GM18520 (cell line): ENCODE data around the gene PPP1R1C.

Source experiments
- ATAC-seq: cut with Tn5 transposase; IDR thresholded peaks from one replicate; pipeline ENCODE4 v1.9.1; 2021; ENCODE audit not compliant: unreplicated experiment

PPP1R1C gene

GRCh38 chr2:182103526-182103925, 117.9 kb downstream of the PPP1R1C start:
- ATAC-seq = no peak

- no peak for ATAC-seq
These were observed 124.7 kb downstream of the PPP1R1C start for GRCh38 chr2:182110347-182110746.

DNA sequence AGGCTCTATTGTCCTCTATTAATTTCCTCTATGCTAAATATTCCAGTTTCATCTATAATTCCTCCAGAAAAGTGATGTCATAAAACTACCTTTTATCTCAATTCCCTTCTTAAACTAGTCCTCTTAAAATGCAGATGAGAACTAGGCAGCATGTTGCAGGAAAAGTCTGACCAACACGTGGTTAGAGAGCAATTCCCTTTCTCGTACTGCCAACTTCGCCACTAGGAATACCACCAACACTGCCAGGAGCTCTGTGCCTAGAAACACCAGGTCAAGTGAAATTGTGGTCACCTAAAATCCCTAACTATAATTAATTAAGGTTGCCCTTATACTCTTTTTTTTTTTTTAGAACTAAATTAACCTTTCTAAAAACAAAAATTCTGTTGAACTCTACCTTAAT, 127.7 kb downstream of the PPP1R1C start:
- ATAC-seq = no peak

DNA sequence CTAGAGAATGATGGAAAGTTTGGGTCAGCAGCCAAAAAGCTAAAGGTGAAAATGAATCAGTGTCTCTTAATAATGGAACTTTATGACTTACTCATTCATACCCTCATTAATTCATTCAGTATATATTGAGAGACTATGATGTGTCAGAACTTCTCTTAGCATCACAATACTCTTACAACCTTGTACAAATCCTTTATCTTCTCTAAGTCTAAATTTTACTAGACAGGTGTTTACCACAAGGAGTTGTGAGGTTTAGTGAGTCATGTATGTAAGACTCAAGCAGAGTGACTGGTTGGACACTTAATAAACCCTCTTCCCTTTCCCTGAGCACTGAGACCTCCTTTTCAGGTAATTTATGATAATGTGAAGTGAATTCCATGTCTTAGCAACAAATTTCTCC, 129.6 kb downstream of the PPP1R1C start:
- ATAC-seq = no peak

- ATAC-seq = no peak
These were observed 131.1 kb downstream of the PPP1R1C start for GRCh38 chr2:182116774-182117173.

GRCh38 chr2:182117196-182117595, 131.5 kb downstream of the PPP1R1C start:
- no peak for ATAC-seq

GRCh38 chr2:182128821-182129707, 143.4 kb downstream of the PPP1R1C start:
- ATAC-seq = no peak

GRCh38 chr2:182132605-182133004, 147.0 kb downstream of the PPP1R1C start:
- ATAC-seq = no peak

GRCh38 chr2:182133195-182133891, 147.7 kb downstream of the PPP1R1C start:
- ATAC-seq = no peak

DNA sequence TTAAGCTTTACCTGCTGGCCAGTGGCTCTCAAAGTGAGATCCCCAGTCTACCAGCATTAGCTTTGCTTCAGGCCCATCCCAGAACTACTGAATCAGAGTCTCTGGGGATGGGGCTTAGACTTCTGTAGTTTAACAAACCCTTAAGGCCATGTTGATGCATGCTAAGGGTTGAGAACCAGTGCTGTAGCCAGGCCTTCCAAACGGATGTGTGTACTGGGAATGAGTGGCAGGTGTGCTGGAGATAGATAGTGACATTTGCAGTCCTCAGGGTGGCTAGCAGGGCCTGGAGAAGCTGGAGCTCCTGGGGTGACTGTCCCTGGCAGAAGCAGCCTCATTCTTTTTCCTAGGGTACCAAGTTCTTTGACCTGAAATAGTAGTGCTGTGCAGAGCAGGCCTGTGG, 148.5 kb downstream of the PPP1R1C start:
- ATAC-seq = no peak

GRCh38 chr2:182142062-182142461, 156.4 kb downstream of the PPP1R1C start:
- ATAC-seq = no peak

- ATAC-seq = no peak
These were observed 158.6 kb downstream of the PPP1R1C start for GRCh38 chr2:182144041-182144775.

- ATAC-seq = no peak
These were observed 159.1 kb downstream of the PPP1R1C start for GRCh38 chr2:182144776-182145165.

DNA sequence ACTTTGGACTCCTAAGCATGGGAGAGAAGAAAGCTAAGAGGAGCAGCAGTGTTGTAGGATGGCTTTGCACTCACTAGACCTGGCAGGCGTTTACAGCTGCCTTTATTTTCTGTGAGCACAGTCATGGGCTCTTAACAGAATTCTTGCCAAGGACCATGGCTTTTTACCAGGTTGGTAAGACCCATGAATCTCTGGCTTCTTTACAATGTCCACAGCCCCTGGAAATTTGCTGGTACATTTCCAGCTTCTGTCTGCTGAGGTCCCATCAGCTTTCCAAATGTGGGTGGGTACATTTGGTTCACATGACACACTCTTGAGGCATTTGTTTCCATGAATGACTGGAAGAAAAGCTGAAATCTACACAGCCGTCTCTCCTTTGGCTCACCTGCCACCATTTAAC, 162.7 kb downstream of the PPP1R1C start:
- ATAC-seq = no peak

DNA sequence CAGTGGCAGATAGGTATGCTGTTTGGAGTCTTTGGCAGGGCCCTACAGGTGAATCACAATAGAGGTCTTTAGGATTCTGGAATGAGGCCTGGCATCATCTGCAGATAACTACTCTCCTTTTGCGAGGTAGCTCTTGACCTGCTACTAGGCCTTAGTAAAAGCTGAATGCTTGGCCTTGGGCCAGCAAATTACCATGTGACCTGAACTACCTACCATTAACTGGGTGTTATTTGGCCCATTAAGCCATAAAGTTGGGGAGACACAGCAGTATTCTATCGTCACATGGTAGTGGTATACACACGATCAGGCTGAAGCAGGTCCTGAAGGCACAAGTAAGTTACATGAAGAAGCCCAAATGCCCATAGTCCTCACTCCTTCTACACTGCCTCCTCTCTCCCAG, 178.2 kb downstream of the PPP1R1C start:
- ATAC-seq = no peak

DNA sequence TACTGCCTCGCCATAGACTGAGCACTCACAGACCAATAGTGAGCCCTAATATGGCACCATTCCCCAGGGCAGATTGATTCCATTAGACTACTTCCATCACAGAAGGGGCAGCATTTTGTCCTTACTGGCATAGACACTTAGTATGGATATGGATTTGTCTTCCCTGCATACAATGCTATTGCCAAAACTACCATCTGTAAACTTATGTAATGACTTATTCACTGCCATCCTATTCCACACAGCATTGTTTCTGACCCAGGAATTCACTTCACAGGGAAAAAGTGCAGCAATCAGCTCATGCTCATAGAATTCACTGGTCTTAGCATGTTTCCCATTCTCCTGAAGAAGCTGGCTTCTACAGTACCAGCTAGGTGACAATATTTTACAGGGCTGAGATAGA, 179.0 kb downstream of the PPP1R1C start:
- ATAC-seq = no peak

DNA sequence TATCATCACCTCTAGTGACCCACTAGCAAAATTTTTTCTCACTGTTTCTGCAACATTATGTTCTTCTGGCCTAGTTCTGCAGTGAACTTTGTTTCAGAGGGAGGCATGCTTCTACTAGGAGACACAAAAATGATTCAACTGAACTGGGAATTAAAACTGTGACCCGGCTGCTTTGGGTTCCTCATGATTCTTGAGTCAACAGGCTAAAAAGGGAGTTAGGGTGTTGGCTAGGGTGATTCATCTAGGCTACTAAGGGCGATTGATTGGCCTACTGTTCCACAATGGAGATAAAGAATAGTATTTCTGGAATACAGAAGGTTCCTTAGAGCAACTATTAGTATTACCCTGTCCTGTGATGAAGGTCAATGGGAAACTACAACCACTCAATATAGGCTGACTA, 179.5 kb downstream of the PPP1R1C start:
- ATAC-seq = no peak

DNA sequence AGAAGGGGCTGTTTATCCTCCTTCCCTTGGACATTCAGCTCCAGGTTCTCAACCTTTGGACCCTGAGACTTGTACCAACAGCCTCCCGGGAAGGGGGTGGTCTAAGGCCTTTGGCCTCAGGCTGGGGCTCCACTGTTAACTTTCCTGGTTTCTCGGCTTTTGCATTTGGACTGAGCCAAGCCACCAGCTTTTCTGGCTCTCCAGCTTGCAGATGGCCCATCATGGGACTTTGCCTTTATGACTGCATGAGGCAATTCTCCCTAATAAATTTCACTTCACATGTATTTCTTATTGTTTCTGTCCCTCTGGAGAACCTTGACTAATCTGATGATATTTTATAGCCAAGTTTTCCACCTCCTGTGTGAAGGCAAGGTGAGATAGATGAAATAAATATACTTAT, 180.8 kb downstream of the PPP1R1C start:
- no peak for ATAC-seq

GRCh38 chr2:182166841-182167240, 181.2 kb downstream of the PPP1R1C start:
- no peak for ATAC-seq
